ENCODE results near the gene TACR1. TPM values are rescaled to one million over a fixed set of nuclear protein-coding genes. Genes with fewer than 3 reads are reported as not detected.
"Not testable (repeated sequence)": the region's sequence is repeated elsewhere in the genome, so short reads cannot be mapped to it uniquely, and the experiment has no call there.

The TACR1 gene
- 1 to 10 TPM; 1.3 to 5.9 (median 2.4) TPM for total RNA-seq

- peaks cover 4 to 6% of the 10 kb centered on the region in 2 donors for H3K4me1 ChIP-seq
- intact Hi-C loops (cut with DNase I; ENCODE audit: low total_unique reads): loop anchor here (10.0 kb wide), 1 partner anchor 905 kb away; no protein-coding TSS in a partner anchor
- peak within 1 kb of the TSS; percentile 27 to 65 (median 48) for H3K4me3 ChIP-seq
- H3K27me3 ChIP-seq: peaks cover 0 to 34% of the 10 kb centered on the region in 2 donors
- no peak for TF ChIP-seq POLR2AphosphoS5 (IDR thresholded peaks at IDR 0.05)
- TF ChIP-seq POLR2A (IDR thresholded peaks at IDR 0.05): no peak
- peak in 2 of 3 donors; percentile 13 to 32 for TF ChIP-seq CTCF (IDR thresholded peaks at IDR 0.05)
- no peaks in the 10 kb centered on the region for H3K36me3 ChIP-seq
- no peaks in the 10 kb centered on the region for H3K9me3 ChIP-seq
- peak; percentile 46 to 58 for DNase-seq (ENCODE audit: low spot score in 2 of 2)
- H3K27ac ChIP-seq: peak within 1 kb of the TSS in 1 of 2 donors; percentile 27
These were observed at the start of gene TACR1 for GRCh38 chr2:75199428-75200011. TSS of gene TACR1 (minus strand) at chr2:75199520. CDS start at chr2:75198934, 586 bp downstream.

GRCh38 chr2:75248581-75248980 lies 49.3 kb upstream of the TACR1 start:
- peaks cover 14 to 30% of the 10 kb centered on the region in 2 donors for H3K9me3 ChIP-seq
- H3K4me1 ChIP-seq; H3K27ac ChIP-seq; DNase-seq (ENCODE audit: low spot score in 2 of 2); H3K27me3 ChIP-seq; intact Hi-C loops (cut with DNase I; ENCODE audit: low total_unique reads); H3K36me3 ChIP-seq; H3K4me3 ChIP-seq: not testable (repeated sequence)

GRCh38 chr2:75246441-75247167 lies 47.3 kb upstream of the TACR1 start:
- no peak for TF ChIP-seq POLR2A (IDR thresholded peaks at IDR 0.05)
- TF ChIP-seq POLR2AphosphoS5 (IDR thresholded peaks at IDR 0.05): no peak
- TF ChIP-seq CTCF (IDR thresholded peaks at IDR 0.05): no peak
- Histone ChIP-seq H3K9me3 (peaks cover 22 to 43% of the 10 kb centered on the region in 2 donors), H3K4me3 (no peak overlapping the region), H3K27me3 (no peaks in the 10 kb centered on the region), H3K36me3 (no peaks in the 10 kb centered on the region), H3K27ac (no peak overlapping the region), H3K4me1 (no peaks in the 10 kb centered on the region)
- no peak for DNase-seq (ENCODE audit: low spot score in 2 of 2)
- intact Hi-C loops (cut with DNase I; ENCODE audit: low total_unique reads): no loop called here

- DNase-seq (ENCODE audit: low spot score in 2 of 2): no peak
- Histone ChIP-seq H3K4me1 (no peaks in the 10 kb centered on the region), H3K36me3 (no peaks in the 10 kb centered on the region), H3K9me3 (peaks cover 16 to 20% of the 10 kb centered on the region in 2 donors), H3K27ac (no peak overlapping the region), H3K27me3 (no peaks in the 10 kb centered on the region), H3K4me3 (no peak overlapping the region)
- intact Hi-C loops (cut with DNase I; ENCODE audit: low total_unique reads): no loop called here
- TF ChIP-seq POLR2AphosphoS5 (IDR thresholded peaks at IDR 0.05): no peak
- no peak for TF ChIP-seq POLR2A (IDR thresholded peaks at IDR 0.05)
- no peak for TF ChIP-seq CTCF (IDR thresholded peaks at IDR 0.05)
These were observed 43.9 kb upstream of the TACR1 start for GRCh38 chr2:75243219-75243618.

- Histone ChIP-seq H3K4me3 (no peak overlapping the region), H3K27me3 (no peaks in the 10 kb centered on the region), H3K27ac (no peak overlapping the region), H3K36me3 (no peaks in the 10 kb centered on the region), H3K9me3 (peaks cover 16 to 20% of the 10 kb centered on the region in 2 donors), H3K4me1 (no peaks in the 10 kb centered on the region)
- intact Hi-C loops (cut with DNase I; ENCODE audit: low total_unique reads): no loop called here
- TF ChIP-seq POLR2A (IDR thresholded peaks at IDR 0.05): no peak
- TF ChIP-seq CTCF (IDR thresholded peaks at IDR 0.05): no peak
- no peak for TF ChIP-seq POLR2AphosphoS5 (IDR thresholded peaks at IDR 0.05)
- DNase-seq (ENCODE audit: low spot score in 2 of 2): no peak
These were observed 42.4 kb upstream of the TACR1 start for GRCh38 chr2:75241696-75242095.

Measured in breast epithelium (tissue), 4 donors.